ENCODE measurements around the gene EVA1B. TPM values are rescaled to one million over a fixed set of nuclear protein-coding genes. Genes with fewer than 3 reads are reported as not detected.
A peak's percentile ranks its signal among the peaks of the same experiment; 100 is the strongest.

EVA1B gene
- total and polyA plus RNA-seq, 10 of the 15 experiments (the other 5 are each of a cell fraction or from before 2014, with no cell fraction given) = 0.15 to 6.4 (median 3.0) TPM; not detected in 2

DNA sequence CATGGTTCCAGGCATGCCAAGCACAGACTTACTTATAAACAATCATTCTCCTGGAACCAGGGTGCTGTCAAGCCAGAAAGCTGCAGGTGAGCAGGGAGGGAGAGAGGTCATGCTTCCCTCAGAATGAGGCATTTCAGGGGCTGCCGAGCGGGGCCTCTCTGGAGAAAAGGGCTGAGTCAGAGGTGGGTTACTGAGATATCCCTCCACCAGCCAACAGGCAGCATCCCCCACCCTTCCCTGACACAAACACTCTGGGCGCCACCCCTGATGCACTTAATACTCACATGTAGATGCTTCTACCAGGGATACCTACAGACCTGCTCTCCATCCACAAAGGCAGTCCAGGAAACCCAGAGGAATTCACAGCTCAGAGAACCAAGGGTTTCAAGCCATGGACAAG is 49.2 kb upstream of the EVA1B start (continued):
- TF ChIP-seq, protein P1, sequence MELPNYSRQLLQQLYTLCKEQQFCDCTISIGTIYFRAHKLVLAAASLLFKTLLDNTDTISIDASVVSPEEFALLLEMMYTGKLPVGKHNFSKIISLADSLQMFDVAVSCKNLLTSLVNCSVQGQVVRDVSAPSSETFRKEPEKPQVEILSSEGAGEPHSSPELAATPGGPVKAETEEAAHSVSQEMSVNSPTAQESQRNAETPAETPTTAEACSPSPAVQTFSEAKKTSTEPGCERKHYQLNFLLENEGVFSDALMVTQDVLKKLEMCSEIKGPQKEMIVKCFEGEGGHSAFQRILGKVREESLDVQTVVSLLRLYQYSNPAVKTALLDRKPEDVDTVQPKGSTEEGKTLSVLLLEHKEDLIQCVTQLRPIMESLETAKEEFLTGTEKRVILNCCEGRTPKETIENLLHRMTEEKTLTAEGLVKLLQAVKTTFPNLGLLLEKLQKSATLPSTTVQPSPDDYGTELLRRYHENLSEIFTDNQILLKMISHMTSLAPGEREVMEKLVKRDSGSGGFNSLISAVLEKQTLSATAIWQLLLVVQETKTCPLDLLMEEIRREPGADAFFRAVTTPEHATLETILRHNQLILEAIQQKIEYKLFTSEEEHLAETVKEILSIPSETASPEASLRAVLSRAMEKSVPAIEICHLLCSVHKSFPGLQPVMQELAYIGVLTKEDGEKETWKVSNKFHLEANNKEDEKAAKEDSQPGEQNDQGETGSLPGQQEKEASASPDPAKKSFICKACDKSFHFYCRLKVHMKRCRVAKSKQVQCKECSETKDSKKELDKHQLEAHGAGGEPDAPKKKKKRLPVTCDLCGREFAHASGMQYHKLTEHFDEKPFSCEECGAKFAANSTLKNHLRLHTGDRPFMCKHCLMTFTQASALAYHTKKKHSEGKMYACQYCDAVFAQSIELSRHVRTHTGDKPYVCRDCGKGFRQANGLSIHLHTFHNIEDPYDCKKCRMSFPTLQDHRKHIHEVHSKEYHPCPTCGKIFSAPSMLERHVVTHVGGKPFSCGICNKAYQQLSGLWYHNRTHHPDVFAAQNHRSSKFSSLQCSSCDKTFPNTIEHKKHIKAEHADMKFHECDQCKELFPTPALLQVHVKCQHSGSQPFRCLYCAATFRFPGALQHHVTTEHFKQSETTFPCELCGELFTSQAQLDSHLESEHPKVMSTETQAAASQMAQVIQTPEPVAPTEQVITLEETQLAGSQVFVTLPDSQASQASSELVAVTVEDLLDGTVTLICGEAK (IDR thresholded peaks at IDR 0.05; ENCODE audit: borderline replicate concordance) = no peak

DNA sequence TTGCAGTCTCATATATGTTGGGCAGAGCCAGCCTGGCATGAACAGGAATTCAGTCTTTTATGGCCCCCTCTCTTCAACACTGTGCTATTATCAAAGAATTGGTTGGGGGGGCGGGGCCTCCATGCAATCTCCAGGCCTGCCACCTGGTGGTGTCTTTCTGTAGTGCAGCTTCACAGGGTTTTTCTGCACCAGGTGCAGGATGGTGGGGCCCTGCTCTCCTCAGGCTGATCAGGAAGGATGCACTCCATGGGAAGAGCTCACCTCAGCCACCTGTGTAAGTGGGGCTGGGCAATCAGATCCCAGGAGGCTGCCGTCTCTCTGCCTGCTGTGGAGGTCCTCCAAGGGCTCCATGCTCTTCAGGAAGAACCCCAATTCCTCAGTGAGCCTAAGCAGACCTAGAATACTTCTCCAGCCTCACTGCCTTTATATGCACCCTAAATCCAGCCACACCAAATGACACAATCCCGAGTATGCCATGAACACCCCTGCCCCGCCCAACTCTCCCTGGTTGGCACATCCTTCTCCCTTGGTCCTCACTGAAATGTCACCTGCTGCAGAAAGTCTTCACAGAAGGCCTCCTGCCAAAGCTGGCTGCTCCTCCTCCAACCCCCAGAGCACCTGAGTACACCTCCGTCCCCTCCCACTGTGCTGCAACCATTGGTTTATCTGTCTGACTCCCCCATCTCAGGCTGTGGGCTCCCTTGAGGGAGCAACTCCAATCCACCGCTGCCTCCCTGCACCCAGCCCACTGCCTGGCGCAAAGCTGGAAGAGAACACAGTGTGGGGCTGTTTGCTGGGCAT is 45.8 kb upstream of the EVA1B start:
- no peaks in the 10 kb centered on the region for H3K9me3 ChIP-seq (replicated peaks; ENCODE audit: control insufficient read depth, insufficient read depth, low read length)
- ChIA-PET RAD21 (ENCODE audit: unreplicated experiment) (interaction anchor here (0.8 to 4.6 kb wide), 17 partner anchors 10 to 219 kb away, joined by 3 to 36 read pairs (median 6); partner anchors contain the start of gene EVA1B), CTCF (interaction anchor here (0.6 to 8.1 kb wide), 22 partner anchors 8 to 267 kb away, joined by 3 to 157 read pairs (median 5); partner anchors contain the start of genes LSM10, MRPS15, SH3D21 and STK40), SMC1A (ENCODE audit: uncharacterized antibody, unreplicated experiment) (interaction anchor here (1.0 to 5.5 kb wide), 10 partner anchors 9 to 84 kb away, joined by 3 to 36 read pairs (median 7); partner anchors contain the start of gene LSM10), POLR2A (interaction anchor here (0.5 to 3.6 kb wide), 4 partner anchors 13 to 58 kb away, joined by 3 to 15 read pairs (median 4); partner anchors contain the start of gene STK40)
- H3K36me3 ChIP-seq (ENCODE audit: control insufficient read depth in 2 of 2, insufficient read depth in 2 of 2, low read length in 1 of 2) = peaks cover 6 to 8% of the 10 kb centered on the region in 2 experiments; a peak in 3 of 4 replicates
- no peaks in the 10 kb centered on the region for H4K20me1 ChIP-seq (ENCODE audit: control insufficient read depth, insufficient read depth)
- peaks cover 33% of the 10 kb centered on the region for H3K79me2 ChIP-seq (ENCODE audit: control insufficient read depth, insufficient read depth, low read length)
- ATAC-seq (peak; percentile 58), FAIRE-seq (no peak), DNase-seq (ENCODE audit: low read depth, low spot score) (no peak)
- no peak overlapping the region; the same call in 1 of the 2 replicates for H3K4me2 ChIP-seq (ENCODE audit: control insufficient read depth, insufficient read depth)
- H3K4me3 ChIP-seq = no peak overlapping the region
- H2AFZ ChIP-seq (ENCODE audit: control insufficient read depth, low read depth, low read length) = no peak overlapping the region
- H3K4me1 ChIP-seq (ENCODE audit: control insufficient read depth, insufficient read depth, low read length) = peaks cover 55% of the 10 kb centered on the region
- BruUV-seq (replicated peaks) = no TSS peak
- WGBS (ENCODE audit: insufficient coverage, insufficient replicate concordance, low lambda C conversion rate, missing lambda C conversion rate) = 29% methylated on average over 7 of the region's 7 CpGs
- H3K27ac ChIP-seq (ENCODE audit: control insufficient read depth, insufficient read depth) = no peak overlapping the region
- H3K9ac ChIP-seq (ENCODE audit: control insufficient read depth, insufficient read depth, low read length) = no peak overlapping the region
- in situ Hi-C loops (cut with MboI) = no loop called here
- intact Hi-C loops (cut with micrococcal nuclease; ENCODE audit: unreplicated experiment) = loop anchor here (1.0 to 2.0 kb wide), 2 partner anchors 20 to 27 kb away; no protein-coding TSS in a partner anchor
- H3K27me3 ChIP-seq (replicated peaks in 1 of 2; ENCODE audit: control insufficient read depth in 2 of 2, insufficient read depth in 2 of 2, low read length in 1 of 2) = no peaks in the 10 kb centered on the region
- peak; percentile 46; the same call in 1 of the 2 replicates for TF ChIP-seq TARDBP (IDR thresholded peaks at IDR 0.05; ENCODE audit: borderline replicate concordance)
- TF ChIP-seq POLR2AphosphoS2 (IDR thresholded peaks at IDR 0.05; ENCODE audit: low read depth, low read length) = no peak
- TF ChIP-seq, protein P2, sequence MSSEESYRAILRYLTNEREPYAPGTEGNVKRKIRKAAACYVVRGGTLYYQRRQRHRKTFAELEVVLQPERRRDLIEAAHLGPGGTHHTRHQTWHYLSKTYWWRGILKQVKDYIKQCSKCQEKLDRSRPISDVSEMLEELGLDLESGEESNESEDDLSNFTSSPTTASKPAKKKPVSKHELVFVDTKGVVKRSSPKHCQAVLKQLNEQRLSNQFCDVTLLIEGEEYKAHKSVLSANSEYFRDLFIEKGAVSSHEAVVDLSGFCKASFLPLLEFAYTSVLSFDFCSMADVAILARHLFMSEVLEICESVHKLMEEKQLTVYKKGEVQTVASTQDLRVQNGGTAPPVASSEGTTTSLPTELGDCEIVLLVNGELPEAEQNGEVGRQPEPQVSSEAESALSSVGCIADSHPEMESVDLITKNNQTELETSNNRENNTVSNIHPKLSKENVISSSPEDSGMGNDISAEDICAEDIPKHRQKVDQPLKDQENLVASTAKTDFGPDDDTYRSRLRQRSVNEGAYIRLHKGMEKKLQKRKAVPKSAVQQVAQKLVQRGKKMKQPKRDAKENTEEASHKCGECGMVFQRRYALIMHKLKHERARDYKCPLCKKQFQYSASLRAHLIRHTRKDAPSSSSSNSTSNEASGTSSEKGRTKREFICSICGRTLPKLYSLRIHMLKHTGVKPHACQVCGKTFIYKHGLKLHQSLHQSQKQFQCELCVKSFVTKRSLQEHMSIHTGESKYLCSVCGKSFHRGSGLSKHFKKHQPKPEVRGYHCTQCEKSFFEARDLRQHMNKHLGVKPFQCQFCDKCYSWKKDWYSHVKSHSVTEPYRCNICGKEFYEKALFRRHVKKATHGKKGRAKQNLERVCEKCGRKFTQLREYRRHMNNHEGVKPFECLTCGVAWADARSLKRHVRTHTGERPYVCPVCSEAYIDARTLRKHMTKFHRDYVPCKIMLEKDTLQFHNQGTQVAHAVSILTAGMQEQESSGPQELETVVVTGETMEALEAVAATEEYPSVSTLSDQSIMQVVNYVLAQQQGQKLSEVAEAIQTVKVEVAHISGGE (CRISPR knock-in tag; IDR thresholded peaks at IDR 0.05) = no peak
- TF ChIP-seq NFYB (IDR thresholded peaks at IDR 0.05; ENCODE audit: insufficient read depth, low read depth, low read length) = no peak
- TF ChIP-seq DPF2 (IDR thresholded peaks at IDR 0.05) = no peak
- TF ChIP-seq, protein P3, sequence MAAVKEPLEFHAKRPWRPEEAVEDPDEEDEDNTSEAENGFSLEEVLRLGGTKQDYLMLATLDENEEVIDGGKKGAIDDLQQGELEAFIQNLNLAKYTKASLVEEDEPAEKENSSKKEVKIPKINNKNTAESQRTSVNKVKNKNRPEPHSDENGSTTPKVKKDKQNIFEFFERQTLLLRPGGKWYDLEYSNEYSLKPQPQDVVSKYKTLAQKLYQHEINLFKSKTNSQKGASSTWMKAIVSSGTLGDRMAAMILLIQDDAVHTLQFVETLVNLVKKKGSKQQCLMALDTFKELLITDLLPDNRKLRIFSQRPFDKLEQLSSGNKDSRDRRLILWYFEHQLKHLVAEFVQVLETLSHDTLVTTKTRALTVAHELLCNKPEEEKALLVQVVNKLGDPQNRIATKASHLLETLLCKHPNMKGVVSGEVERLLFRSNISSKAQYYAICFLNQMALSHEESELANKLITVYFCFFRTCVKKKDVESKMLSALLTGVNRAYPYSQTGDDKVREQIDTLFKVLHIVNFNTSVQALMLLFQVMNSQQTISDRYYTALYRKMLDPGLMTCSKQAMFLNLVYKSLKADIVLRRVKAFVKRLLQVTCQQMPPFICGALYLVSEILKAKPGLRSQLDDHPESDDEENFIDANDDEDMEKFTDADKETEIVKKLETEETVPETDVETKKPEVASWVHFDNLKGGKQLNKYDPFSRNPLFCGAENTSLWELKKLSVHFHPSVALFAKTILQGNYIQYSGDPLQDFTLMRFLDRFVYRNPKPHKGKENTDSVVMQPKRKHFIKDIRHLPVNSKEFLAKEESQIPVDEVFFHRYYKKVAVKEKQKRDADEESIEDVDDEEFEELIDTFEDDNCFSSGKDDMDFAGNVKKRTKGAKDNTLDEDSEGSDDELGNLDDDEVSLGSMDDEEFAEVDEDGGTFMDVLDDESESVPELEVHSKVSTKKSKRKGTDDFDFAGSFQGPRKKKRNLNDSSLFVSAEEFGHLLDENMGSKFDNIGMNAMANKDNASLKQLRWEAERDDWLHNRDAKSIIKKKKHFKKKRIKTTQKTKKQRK (IDR thresholded peaks at IDR 0.05; ENCODE audit: low read depth, low read length) = no peak
- TF ChIP-seq CREB1 (IDR thresholded peaks at IDR 0.05; ENCODE audit: low read depth) = no peak
- no peak for TF ChIP-seq POU2F2 (IDR thresholded peaks at IDR 0.05; ENCODE audit: borderline replicate concordance, low read depth, low read length)

Data from GM12878 (cell line).